H1 (cell line): ENCODE data around the gene CHMP4B. TPM values are rescaled to one million over a fixed set of nuclear protein-coding genes. Genes with fewer than 3 reads are reported as not detected.

Source experiments
- CTCF ChIA-PET: fragments of 300-600 bp; sonication (Branson Sonifier 250); formaldehyde crosslinking; loops from one replicate; lab custom pipeline; 2021; ENCODE audit not compliant: partially characterized antibody; lab: Charles Lee
- POLR2A ChIA-PET: fragments of 300-600 bp; sonication (Branson Sonifier 250); formaldehyde crosslinking; loops from one replicate; lab custom pipeline; 2021; ENCODE audit warnings: inconsistent platforms; ENCODE audit not compliant: partially characterized antibody; lab: Charles Lee
- DNase-seq, 2 experiments: peaks; one replicate each; pipeline versions ENCODE4 v3.0.0 to v3.0.0-alpha.2; 2010 to 2022; ENCODE audit warnings: low spot score in 2 of 2, low read depth in 1 of 2, mixed read lengths in 1 of 2
- FAIRE-seq: peaks from 2 replicates; lab custom pipeline; 2011; peaks lifted over from hg19 to GRCh38; lab: Jason Lieb, UNC
- H2AFZ ChIP-seq: 2 replicates; pipeline ENCODE4 v1.8.1; 2012; ENCODE audit warnings: low read length, inconsistent platforms
- H2AK5ac ChIP-seq: 2 replicates; pipeline ENCODE4 v1.6.1; 2013; ENCODE audit warnings: low read depth, low read length
- H2BK120ac ChIP-seq: replicated peaks from 2 replicates; pipeline ENCODE3; 2013; ENCODE audit warnings: low read depth, low read length, inconsistent platforms
- H2BK12ac ChIP-seq: 2 replicates; pipeline ENCODE4 v1.6.1; 2013; ENCODE audit warnings: low read depth, low read length
- H2BK15ac ChIP-seq: 2 replicates; pipeline ENCODE4 v1.6.1; 2013; ENCODE audit warnings: low read length
- H2BK20ac ChIP-seq: 2 replicates; pipeline ENCODE4 v1.6.1; 2013; ENCODE audit warnings: low read length
- H2BK5ac ChIP-seq: 2 replicates; pipeline ENCODE4 v1.6.1; 2013; ENCODE audit warnings: low read depth, low read length
- H3K14ac ChIP-seq: 2 replicates; pipeline ENCODE4 v1.6.1; 2013; ENCODE audit warnings: inconsistent platforms; ENCODE audit not compliant: insufficient read length
- H3K18ac ChIP-seq: 2 replicates; pipeline ENCODE4 v1.6.1; 2013; ENCODE audit warnings: low read length; ENCODE audit errors: extremely low read depth
- H3K23ac ChIP-seq: 2 replicates; pipeline ENCODE4 v1.6.1; 2013; ENCODE audit warnings: inconsistent platforms; ENCODE audit not compliant: insufficient read length
- H3K23me2 ChIP-seq: 2 replicates; pipeline ENCODE4 v1.6.1; 2013; ENCODE audit warnings: low read depth, low read length
- H3K27ac ChIP-seq: 2 replicates; pipeline ENCODE4 v1.6.1; 2011; ENCODE audit warnings: low read depth, low read length, inconsistent platforms
- H3K27me3 ChIP-seq, 4 experiments: replicated peaks in 1 of 4; 1 replicate in 1 of 4; 2 replicates in 3 of 4; pipeline versions ENCODE4 v1.6.1 to v1.8.1; 2011 to 2013; ENCODE audit warnings: low read length in 3 of 4, mild to moderate bottlenecking in 3 of 4, inconsistent platforms in 2 of 4, mixed read lengths in 2 of 4, moderate library complexity in 1 of 4; ENCODE audit not compliant: control insufficient read depth in 3 of 4, insufficient read depth in 3 of 4; ENCODE audit errors: extremely low read depth in 1 of 4
- H3K36me3 ChIP-seq, 4 experiments: 2 replicates each; pipeline versions ENCODE4 v1.6.1 to v1.8.1; 2011 to 2013; ENCODE audit warnings: mild to moderate bottlenecking in 4 of 4, low read length in 3 of 4, moderate library complexity in 2 of 4, control low read depth in 1 of 4, inconsistent platforms in 1 of 4; ENCODE audit not compliant: insufficient read depth in 4 of 4, control insufficient read depth in 2 of 4
- H3K4ac ChIP-seq: replicated peaks from 2 replicates; pipeline ENCODE3; 2013; ENCODE audit warnings: low read length, low read depth, mixed read lengths, inconsistent platforms; ENCODE audit not compliant: insufficient read length
- H3K4me1 ChIP-seq, 4 experiments: replicated peaks in 1 of 4; 1 replicate in 1 of 4; 2 replicates in 3 of 4; pipeline versions ENCODE4 v1.6.1 to v1.8.1; 2011 to 2013; ENCODE audit warnings: low read length in 3 of 4, inconsistent platforms in 2 of 4, mixed read lengths in 1 of 4; ENCODE audit not compliant: insufficient read depth in 4 of 4, control insufficient read depth in 3 of 4
- H3K4me2 ChIP-seq, 2 experiments: 2 replicates each; pipeline versions ENCODE4 v1.6.1 to v1.8.1; 2011 to 2013; ENCODE audit warnings: low read depth in 2 of 2, low read length in 2 of 2, control low read depth in 1 of 2, inconsistent platforms in 1 of 2, mild to moderate bottlenecking in 1 of 2; ENCODE audit not compliant: insufficient read depth in 1 of 2
- H3K4me3 ChIP-seq, 4 experiments: fragments of 200-600, 300-600 bp in 1 of 4; sonication (generic), shearing (Covaris generic), sonication (Bioruptor Twin) in 1 of 4; 2 replicates each; pipeline versions ENCODE4 v1.5.1 to v1.8.1; 2011 to 2016; ENCODE audit warnings: low read length in 4 of 4, low read depth in 3 of 4, control low read depth in 2 of 4, inconsistent platforms in 2 of 4, mild to moderate bottlenecking in 2 of 4, mixed read lengths in 1 of 4, moderate library complexity in 1 of 4; ENCODE audit not compliant: insufficient read depth in 2 of 4; ENCODE audit errors: extremely low read depth in 1 of 4
- H3K56ac ChIP-seq: replicated peaks from 2 replicates; pipeline ENCODE3; 2013; ENCODE audit warnings: low read depth, mild to moderate bottlenecking, mixed read lengths, low read length, inconsistent platforms; ENCODE audit not compliant: insufficient read length
- H3K79me1 ChIP-seq: 2 replicates; pipeline ENCODE4 v1.6.1; 2013; ENCODE audit warnings: low read depth, low read length, control low read depth
- H3K79me2 ChIP-seq, 2 experiments: 2 replicates each; pipeline versions ENCODE4 v1.6.1 to v1.8.1; 2012 to 2013; ENCODE audit warnings: low read length in 2 of 2, mild to moderate bottlenecking in 2 of 2, inconsistent platforms in 1 of 2; ENCODE audit not compliant: insufficient read depth in 2 of 2, control insufficient read depth in 1 of 2
- H3K9ac ChIP-seq, 4 experiments: replicated peaks in 1 of 4; 1 replicate in 1 of 4; 2 replicates in 3 of 4; pipeline versions ENCODE4 v1.6.1 to v1.8.1; 2011 to 2013; ENCODE audit warnings: low read depth in 3 of 4, low read length in 3 of 4, control low read depth in 2 of 4, mild to moderate bottlenecking in 2 of 4, moderate library complexity in 2 of 4, inconsistent platforms in 1 of 4; ENCODE audit errors: extremely low read depth in 1 of 4
- H3K9me3 ChIP-seq, 2 experiments: 2 replicates each; pipeline versions ENCODE4 v1.6.1 to v1.8.1; 2012 to 2013; ENCODE audit warnings: mild to moderate bottlenecking in 2 of 2, moderate library complexity in 2 of 2, control low read depth in 1 of 2, inconsistent platforms in 1 of 2, low read depth in 1 of 2, low read length in 1 of 2, mixed read lengths in 1 of 2; ENCODE audit not compliant: insufficient read depth in 2 of 2
- H4K20me1 ChIP-seq, 2 experiments: replicated peaks in 1 of 2; 2 replicates each; pipeline versions ENCODE3 to v1.8.1; 2011 to 2013; ENCODE audit warnings: inconsistent platforms in 2 of 2, low read length in 2 of 2, mild to moderate bottlenecking in 1 of 2; ENCODE audit not compliant: insufficient read depth in 2 of 2, control insufficient read depth in 1 of 2
- H4K5ac ChIP-seq: 2 replicates; pipeline ENCODE4 v1.6.1; 2013; ENCODE audit warnings: low read length, low read depth, mixed read lengths, inconsistent platforms; ENCODE audit not compliant: insufficient read length
- H4K8ac ChIP-seq: 2 replicates; pipeline ENCODE4 v1.8.0; 2013; ENCODE audit warnings: mild to moderate bottlenecking, moderate library complexity, low read length, inconsistent platforms; ENCODE audit not compliant: insufficient read depth; ENCODE audit errors: extremely low read depth
- H4K91ac ChIP-seq: replicated peaks from 2 replicates; pipeline ENCODE3; 2013; ENCODE audit warnings: low read length, mixed read lengths, inconsistent platforms; ENCODE audit not compliant: insufficient read length
- CHD1 ChIP-seq: IDR thresholded peaks from 2 replicates; pipeline ENCODE4 v1.6.1; 2012; ENCODE audit warnings: low read depth, low read length, improper control_type of control experiment
- CTBP2 ChIP-seq: IDR thresholded peaks from 2 replicates; pipeline ENCODE4 v1.7.0; 2011; ENCODE audit warnings: borderline replicate concordance, mild to moderate bottlenecking, moderate library complexity, mixed read lengths, low read length; ENCODE audit not compliant: insufficient read depth, insufficient read length
- KDM4A ChIP-seq: IDR thresholded peaks from one replicate; pipeline ENCODE4 v1.7.1; 2012; ENCODE audit warnings: low read depth, mild to moderate bottlenecking, moderate library complexity, low read length, inconsistent platforms; ENCODE audit not compliant: severe bottlenecking
- RAD21 ChIP-seq, 2 experiments: IDR thresholded peaks in 1 of 2; conservative IDR thresholded peaks in 1 of 2; 2 replicates each; pipeline ENCODE4 v1.6.1; 2011; ENCODE audit warnings: low read depth in 2 of 2, low read length in 2 of 2, improper control_type of control experiment in 1 of 2, inconsistent platforms in 1 of 2, mild to moderate bottlenecking in 1 of 2, moderate library complexity in 1 of 2
- RFX5 ChIP-seq: IDR thresholded peaks from 2 replicates; pipeline ENCODE4 v1.6.1; 2011; ENCODE audit warnings: low read depth, low read length, improper control_type of control experiment, borderline replicate concordance
- SAP30 ChIP-seq: fragments of 300-600 bp; sonication (generic); IDR thresholded peaks from 2 replicates; pipeline ENCODE4 v1.7.1; 2012; ENCODE audit warnings: low read length, moderate library complexity, mild to moderate bottlenecking, inconsistent platforms; ENCODE audit not compliant: insufficient read depth, insufficient replicate concordance
- SP1 ChIP-seq: IDR thresholded peaks from 2 replicates; pipeline ENCODE4 v1.6.1; 2011; ENCODE audit warnings: low read depth, low read length
- SP2 ChIP-seq: IDR thresholded peaks from 2 replicates; pipeline ENCODE4 v1.6.1; 2012; ENCODE audit warnings: mild to moderate bottlenecking, low read length, inconsistent platforms
- SRF ChIP-seq: IDR thresholded peaks from 2 replicates; pipeline ENCODE4 v1.6.1; 2011; ENCODE audit warnings: mild to moderate bottlenecking, low read depth, low read length, moderate library complexity
- WGBS, 2 experiments: shearing (Covaris generic) in 1 of 2; methylation state at CpG; one replicate each; pipeline versions ENCODE4 v1.1.6 to v1.1.7; 2013 to 2015; ENCODE audit warnings: low lambda C conversion rate in 2 of 2, mixed read lengths in 2 of 2, inconsistent platforms in 1 of 2, low coverage in 1 of 2, missing lambda C conversion rate in 1 of 2; ENCODE audit not compliant: insufficient replicate concordance in 2 of 2, insufficient coverage in 1 of 2, insufficient read length in 1 of 2; ENCODE audit errors: extremely low coverage in 1 of 2, missing lambda C conversion rate in 1 of 2; 5-methylcytosine and 5-hydroxymethylcytosine counted together
- polyA plus RNA-seq, 7 experiments: library from polyadenylated mRNA; depleted of rRNA in 3 of 7; stranded (reverse) in 5 of 7; unstranded in 2 of 7; fragments of >200 nt in 5 of 7; fragments of 200-250 nt in 2 of 7; gene quantifications; 1 replicate in 5 of 7; 2 replicates in 1 of 7; 4 replicates in 1 of 7; pipeline versions ENCODE4 v1.2.1 to v1.2.3, GENCODE V29; 2011 to 2013; ENCODE audit warnings: missing spikeins in 2 of 7, mixed read lengths in 2 of 7
- total RNA-seq: library from RNA; stranded (reverse); fragmentation: NEBNext Ultra II Directional; extraction: Animal tissue kit (Norgen Biotek cat#: 25700); gene quantifications from 2 replicates; pipeline ENCODE4 v1.2.1, GENCODE V29; 2021
- TF ChIP-seq, protein P1 (sequence below): IDR thresholded peaks from 2 replicates; pipeline ENCODE4 v1.6.1; 2011; ENCODE audit warnings: low read depth, mild to moderate bottlenecking, low read length; ENCODE audit not compliant: insufficient read depth

Gene CHMP4B
- total and polyA plus RNA-seq, 2 of the 8 experiments (the other 6 are each of a cell fraction or from before 2014, with no cell fraction given) = 38.6 to 66.3 TPM

DNA sequence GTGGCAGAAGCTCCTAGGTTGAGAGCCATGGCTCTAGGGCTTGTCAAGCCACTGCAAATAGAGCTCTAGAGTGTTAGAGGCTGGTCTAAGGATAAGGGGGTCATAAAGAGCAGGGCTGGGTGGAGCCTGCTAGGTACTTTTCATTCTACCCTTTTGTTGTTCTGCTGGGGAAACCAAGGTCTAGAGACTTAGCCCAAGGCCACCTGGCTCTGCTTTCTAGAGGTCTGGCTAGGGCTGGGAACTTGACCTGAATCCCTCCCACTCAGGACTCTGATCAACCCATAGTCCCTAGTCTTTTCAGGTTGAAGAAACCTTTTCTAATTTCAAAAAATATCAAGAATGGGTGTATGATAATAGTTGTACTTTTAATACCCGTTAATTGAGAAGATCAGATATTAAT lies 13.7 kb downstream of the CHMP4B start:
- H4K5ac ChIP-seq = no peak overlapping the region
- no peak for FAIRE-seq
- H3K56ac ChIP-seq = no peak overlapping the region
- H3K4me2 ChIP-seq = no peak overlapping the region
- no peaks in the 10 kb centered on the region for H3K9me3 ChIP-seq
- no peaks in the 10 kb centered on the region for H3K27me3 ChIP-seq
- ChIA-PET CTCF (interaction anchor here (0.6 to 2.4 kb wide), 7 partner anchors 8 to 37 kb away, joined by 3 to 19 read pairs (median 3); no protein-coding TSS in a partner anchor), POLR2A (interaction anchor here (0.6 to 3.2 kb wide), 4 partner anchors 8 to 1475 kb away, joined by 3 to 21 read pairs (median 4); partner anchors contain the start of gene CHMP4B)
- no peak overlapping the region for H4K8ac ChIP-seq
- H3K27ac ChIP-seq = no peak overlapping the region
- no peak overlapping the region for H3K23ac ChIP-seq
- no peaks in the 10 kb centered on the region for H3K36me3 ChIP-seq
- WGBS, 2 experiments = 73% methylated on average over 1 of the region's 1 CpG; no CpG with 5 or more reads in 1 of the 2 experiments
- no peak overlapping the region for H3K14ac ChIP-seq
- no peak overlapping the region for H2BK20ac ChIP-seq
- no peak overlapping the region for H3K4me3 ChIP-seq
- no peak overlapping the region for H2BK12ac ChIP-seq
- peaks cover 3 to 76% of the 10 kb centered on the region in 2 experiments; a peak in 2 of 4 replicates for H3K79me2 ChIP-seq
- no peak overlapping the region for H2AK5ac ChIP-seq
- peaks cover 0 to 30% of the 10 kb centered on the region in 2 experiments for H4K20me1 ChIP-seq
- no peak overlapping the region for H2BK15ac ChIP-seq
- H3K18ac ChIP-seq = no peak overlapping the region
- no peak for DNase-seq
- H3K79me1 ChIP-seq = peaks cover 34% of the 10 kb centered on the region
- no peak overlapping the region for H3K9ac ChIP-seq
- no peak overlapping the region for H2BK5ac ChIP-seq
- no peak overlapping the region for H2BK120ac ChIP-seq
- TF ChIP-seq KDM4A (no peak), SP2 (no peak), SP1 (no peak), SRF (no peak), CHD1 (no peak), SAP30 (no peak), RAD21 (IDR thresholded peaks at IDR 0.05 in 1 of 2, conservative IDR thresholded peaks at IDR 0.05 in 1 of 2; ENCODE audit: low read depth in 2 of 2, low read length in 2 of 2) (no peak), CTBP2 (no peak), RFX5 (no peak)
- TF ChIP-seq, protein P1, sequence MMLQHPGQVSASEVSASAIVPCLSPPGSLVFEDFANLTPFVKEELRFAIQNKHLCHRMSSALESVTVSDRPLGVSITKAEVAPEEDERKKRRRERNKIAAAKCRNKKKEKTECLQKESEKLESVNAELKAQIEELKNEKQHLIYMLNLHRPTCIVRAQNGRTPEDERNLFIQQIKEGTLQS = no peak
- H4K91ac ChIP-seq = no peak overlapping the region
- no peaks in the 10 kb centered on the region for H3K23me2 ChIP-seq
- no peak overlapping the region for H2AFZ ChIP-seq
- H3K4ac ChIP-seq = no peak overlapping the region
- H3K4me1 ChIP-seq = peaks cover 0 to 7% (median 2%) of the 10 kb centered on the region in 4 experiments; a peak in 2 of 7 replicates
